GM21447 (cell line): ENCODE results near the gene TLR5.
"Not testable (repeated sequence)": the region's sequence is repeated elsewhere in the genome, so short reads cannot be mapped to it uniquely, and the experiment has no call there.

ENCODE experiments used
- ATAC-seq: cut with Tn5 transposase; IDR thresholded peaks from one replicate; pipeline ENCODE4 v1.9.1; 2021; ENCODE audit not compliant: unreplicated experiment

TLR5 gene

GRCh38 chr1:223142795-223143536 is at the start of gene TLR5:
Gene TLR5, minus strand, starts transcription at chr1:223143248. Its CDS starts 30,217 bp downstream, at chr1:223113031.
- ATAC-seq = peak; percentile 85

GRCh38 chr1:223189903-223190724 is 47.1 kb upstream of the TLR5 start:
- ATAC-seq = peak; percentile 61

GRCh38 chr1:223189525-223189902 is 46.5 kb upstream of the TLR5 start:
- ATAC-seq = no peak

GRCh38 chr1:223188618-223189356 is 45.7 kb upstream of the TLR5 start:
- ATAC-seq = no peak

GRCh38 chr1:223186800-223187199 is 43.8 kb upstream of the TLR5 start:
- no peak for ATAC-seq

GRCh38 chr1:223183268-223183862 is 40.3 kb upstream of the TLR5 start:
- ATAC-seq = no peak

- no peak for ATAC-seq
Measured at GRCh38 chr1:223180731-223181321, 37.8 kb upstream of the TLR5 start.

- no peak for ATAC-seq
Measured at GRCh38 chr1:223179786-223180185, 36.7 kb upstream of the TLR5 start.

- no peak for ATAC-seq
Measured at GRCh38 chr1:223179280-223179679, 36.2 kb upstream of the TLR5 start.

GRCh38 chr1:223177681-223178080 is 34.6 kb upstream of the TLR5 start:
- no peak for ATAC-seq

- ATAC-seq = no peak
Measured at GRCh38 chr1:223176437-223176836, 33.4 kb upstream of the TLR5 start.

- ATAC-seq = no peak
Measured at GRCh38 chr1:223175633-223176032, 32.6 kb upstream of the TLR5 start.

GRCh38 chr1:223175032-223175431 is 32.0 kb upstream of the TLR5 start:
- ATAC-seq = no peak

- ATAC-seq = not testable (repeated sequence)
Measured at GRCh38 chr1:223169458-223169857, 26.4 kb upstream of the TLR5 start.

- no peak for ATAC-seq
Measured at GRCh38 chr1:223161321-223161720, 18.3 kb upstream of the TLR5 start.

GRCh38 chr1:223156343-223156742 is 13.3 kb upstream of the TLR5 start:
- ATAC-seq = no peak

GRCh38 chr1:223155153-223155552 is 12.1 kb upstream of the TLR5 start:
- ATAC-seq = no peak

- ATAC-seq = no peak
Measured at GRCh38 chr1:223153177-223154119, 10.4 kb upstream of the TLR5 start.

- no peak for ATAC-seq
Measured at GRCh38 chr1:223152399-223152798, 9.4 kb upstream of the TLR5 start.

GRCh38 chr1:223150443-223150842 is 7.4 kb upstream of the TLR5 start:
- no peak for ATAC-seq
